ENCODE results near the gene PUSL1. TPM values are rescaled to one million over a fixed set of nuclear protein-coding genes. Genes with fewer than 3 reads are reported as not detected.

The PUSL1 gene, protein sequence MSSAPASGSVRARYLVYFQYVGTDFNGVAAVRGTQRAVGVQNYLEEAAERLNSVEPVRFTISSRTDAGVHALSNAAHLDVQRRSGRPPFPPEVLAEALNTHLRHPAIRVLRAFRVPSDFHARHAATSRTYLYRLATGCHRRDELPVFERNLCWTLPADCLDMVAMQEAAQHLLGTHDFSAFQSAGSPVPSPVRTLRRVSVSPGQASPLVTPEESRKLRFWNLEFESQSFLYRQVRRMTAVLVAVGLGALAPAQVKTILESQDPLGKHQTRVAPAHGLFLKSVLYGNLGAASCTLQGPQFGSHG
- 10 to 100 TPM in 2 of 6 experiments, 1 to 10 TPM in 4; 5.6 to 21.6 (median 8.4) TPM for total RNA-seq
- long read RNA-seq, partial matches to known transcripts = 0 of 2 reads
- long read RNA-seq, other reads (novel, unspliced or antisense) = 1 of 2 reads

DNA sequence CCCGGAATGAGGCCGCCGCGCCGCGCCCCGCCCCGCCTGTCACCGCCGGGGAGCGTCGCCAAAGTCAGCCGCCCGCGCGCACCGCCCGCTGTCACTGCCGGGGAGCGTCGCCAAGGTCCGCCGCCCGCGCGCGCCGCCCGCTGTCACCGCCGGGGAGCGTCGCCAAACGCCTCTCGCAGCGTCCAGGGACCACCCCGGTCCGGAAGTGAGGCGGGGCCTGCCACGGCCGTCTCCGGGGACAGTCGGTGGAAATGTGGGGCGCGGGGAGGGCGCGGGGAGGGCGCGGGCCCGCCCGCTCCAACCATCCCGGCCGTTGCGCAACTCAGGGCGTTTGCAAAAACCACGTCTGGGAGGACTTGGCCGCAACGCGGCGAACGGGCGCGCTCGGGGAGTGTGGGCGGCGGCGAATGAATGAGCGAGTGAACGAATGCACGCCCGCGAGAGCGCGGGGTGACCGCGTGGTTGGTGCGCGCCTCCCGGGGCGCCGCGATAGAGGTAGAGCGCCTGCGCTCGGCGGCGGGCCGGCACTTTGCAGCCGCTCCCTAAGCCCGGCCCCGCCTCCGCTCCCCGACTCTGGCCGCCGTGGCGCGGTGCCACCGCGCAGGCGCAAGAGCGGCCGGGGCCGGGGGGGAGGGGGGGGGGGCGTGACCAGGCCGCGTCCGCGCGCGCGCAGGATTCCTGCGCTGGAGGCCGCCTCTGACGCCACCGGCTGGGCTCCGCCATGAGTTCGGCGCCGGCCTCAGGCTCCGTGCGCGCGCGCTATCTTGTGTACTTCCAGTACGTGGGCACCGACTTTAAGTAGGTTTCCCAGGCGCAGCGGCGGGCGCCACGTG lies at the start of gene PUSL1, which contains the start of gene ACAP3:
Gene PUSL1, plus strand, starts transcription at position 675 of the 833 bp plus-strand sequence. Its CDS starts 47 bp downstream, at position 722.
Gene ACAP3, minus strand, starts transcription at position 8 of the 833 bp plus-strand sequence. CDS start 115 bp downstream, outside the sequence.
- intact Hi-C loops (cut with DNase I) = no loop called here
- peak; percentile 70 to 85 (median 78) for ATAC-seq
- peak; percentile 30 for TF ChIP-seq POLR2A (IDR thresholded peaks at IDR 0.05)
- TF ChIP-seq, protein P1, sequence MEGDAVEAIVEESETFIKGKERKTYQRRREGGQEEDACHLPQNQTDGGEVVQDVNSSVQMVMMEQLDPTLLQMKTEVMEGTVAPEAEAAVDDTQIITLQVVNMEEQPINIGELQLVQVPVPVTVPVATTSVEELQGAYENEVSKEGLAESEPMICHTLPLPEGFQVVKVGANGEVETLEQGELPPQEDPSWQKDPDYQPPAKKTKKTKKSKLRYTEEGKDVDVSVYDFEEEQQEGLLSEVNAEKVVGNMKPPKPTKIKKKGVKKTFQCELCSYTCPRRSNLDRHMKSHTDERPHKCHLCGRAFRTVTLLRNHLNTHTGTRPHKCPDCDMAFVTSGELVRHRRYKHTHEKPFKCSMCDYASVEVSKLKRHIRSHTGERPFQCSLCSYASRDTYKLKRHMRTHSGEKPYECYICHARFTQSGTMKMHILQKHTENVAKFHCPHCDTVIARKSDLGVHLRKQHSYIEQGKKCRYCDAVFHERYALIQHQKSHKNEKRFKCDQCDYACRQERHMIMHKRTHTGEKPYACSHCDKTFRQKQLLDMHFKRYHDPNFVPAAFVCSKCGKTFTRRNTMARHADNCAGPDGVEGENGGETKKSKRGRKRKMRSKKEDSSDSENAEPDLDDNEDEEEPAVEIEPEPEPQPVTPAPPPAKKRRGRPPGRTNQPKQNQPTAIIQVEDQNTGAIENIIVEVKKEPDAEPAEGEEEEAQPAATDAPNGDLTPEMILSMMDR (IDR thresholded peaks at IDR 0.05) = peak in 2 of 4 donors; percentile 3 to 30
- 0% methylated on average over 5 of the region's 131 CpGs for WGBS (ENCODE audit: insufficient coverage, low coverage, low lambda C conversion rate, missing lambda C conversion rate)
- Histone ChIP-seq H3K27ac (peak within 1 kb of the TSS; percentile 77 to 90 (median 87)), H3K9me3 (no peaks in the 10 kb centered on the region), H3K4me3 (peak within 1 kb of the TSS; percentile 66 to 92 (median 92)), H3K4me1 (peaks cover 0 to 35% (median 19%) of the 10 kb centered on the region in 4 donors), H3K27me3 (no peaks in the 10 kb centered on the region), H3K36me3 (peaks cover 0 to 23% (median under 1%) of the 10 kb centered on the region in 4 donors)
- DNase-seq = peak; percentile 90 to 94 (median 92)

DNA sequence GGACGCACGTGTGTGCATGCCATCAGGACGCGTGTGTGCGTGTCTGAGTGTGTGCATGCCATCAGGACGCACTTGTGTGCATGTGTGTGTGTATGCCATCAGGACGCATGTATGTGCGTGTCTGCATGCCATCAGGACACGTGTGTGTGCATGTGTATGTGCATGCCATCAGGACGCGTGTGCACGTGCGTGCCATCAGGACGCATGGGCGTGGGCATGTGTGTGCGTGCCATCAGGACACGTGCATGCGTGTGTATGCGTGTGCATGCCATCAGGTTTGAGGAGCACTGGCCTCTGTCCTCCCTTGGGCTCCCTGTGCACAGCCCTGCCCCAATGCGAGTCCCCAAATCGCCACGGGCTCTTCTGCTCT lies 49.3 kb upstream of the PUSL1 start:
- Histone ChIP-seq H3K9me3 (no peaks in the 10 kb centered on the region), H3K4me3 (no peak overlapping the region), H3K4me1 (no peaks in the 10 kb centered on the region), H3K27me3 (no peaks in the 10 kb centered on the region), H3K27ac (no peak overlapping the region), H3K36me3 (peaks cover 0 to 56% (median 16%) of the 10 kb centered on the region in 4 donors)
- TF ChIP-seq POLR2A (IDR thresholded peaks at IDR 0.05) = no peak
- TF ChIP-seq, protein P1 (IDR thresholded peaks at IDR 0.05) = no peak
- WGBS (ENCODE audit: insufficient coverage, low coverage, low lambda C conversion rate, missing lambda C conversion rate) = no CpG with 5 or more reads among the region's 22 CpGs
- intact Hi-C loops (cut with DNase I) = no loop called here
- no peak for DNase-seq
- no peak for ATAC-seq

DNA sequence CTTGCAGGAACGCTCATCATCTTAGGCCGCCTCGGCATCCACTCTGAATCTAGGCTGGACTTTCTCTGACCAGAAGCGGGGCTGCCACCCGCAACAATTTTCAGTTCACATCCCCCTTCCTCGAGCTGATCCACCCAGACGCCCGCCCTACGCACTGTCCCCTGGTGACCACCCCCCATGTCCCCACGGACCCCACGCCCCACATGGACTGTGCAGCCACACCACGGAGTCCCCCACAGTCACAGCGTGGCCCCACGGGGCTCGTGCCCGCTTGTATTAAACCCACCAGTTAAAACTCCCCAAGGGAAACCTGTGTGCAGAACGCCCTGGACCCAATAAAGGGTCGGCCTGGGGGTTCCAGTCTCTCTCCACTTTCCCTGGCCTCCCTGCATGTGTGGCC lies 48.9 kb upstream of the PUSL1 start:
- Histone ChIP-seq H3K27ac (no peak overlapping the region), H3K27me3 (no peaks in the 10 kb centered on the region), H3K36me3 (peaks cover 0 to 56% (median 14%) of the 10 kb centered on the region in 4 donors), H3K4me1 (no peaks in the 10 kb centered on the region), H3K9me3 (no peaks in the 10 kb centered on the region), H3K4me3 (no peak overlapping the region)
- ATAC-seq = no peak
- no peak for DNase-seq
- no peak for TF ChIP-seq POLR2A (IDR thresholded peaks at IDR 0.05)
- TF ChIP-seq, protein P1 (IDR thresholded peaks at IDR 0.05) = no peak
- 100% methylated on average over 1 of the region's 18 CpGs for WGBS (ENCODE audit: insufficient coverage, low coverage, low lambda C conversion rate, missing lambda C conversion rate)
- intact Hi-C loops (cut with DNase I) = no loop called here

DNA sequence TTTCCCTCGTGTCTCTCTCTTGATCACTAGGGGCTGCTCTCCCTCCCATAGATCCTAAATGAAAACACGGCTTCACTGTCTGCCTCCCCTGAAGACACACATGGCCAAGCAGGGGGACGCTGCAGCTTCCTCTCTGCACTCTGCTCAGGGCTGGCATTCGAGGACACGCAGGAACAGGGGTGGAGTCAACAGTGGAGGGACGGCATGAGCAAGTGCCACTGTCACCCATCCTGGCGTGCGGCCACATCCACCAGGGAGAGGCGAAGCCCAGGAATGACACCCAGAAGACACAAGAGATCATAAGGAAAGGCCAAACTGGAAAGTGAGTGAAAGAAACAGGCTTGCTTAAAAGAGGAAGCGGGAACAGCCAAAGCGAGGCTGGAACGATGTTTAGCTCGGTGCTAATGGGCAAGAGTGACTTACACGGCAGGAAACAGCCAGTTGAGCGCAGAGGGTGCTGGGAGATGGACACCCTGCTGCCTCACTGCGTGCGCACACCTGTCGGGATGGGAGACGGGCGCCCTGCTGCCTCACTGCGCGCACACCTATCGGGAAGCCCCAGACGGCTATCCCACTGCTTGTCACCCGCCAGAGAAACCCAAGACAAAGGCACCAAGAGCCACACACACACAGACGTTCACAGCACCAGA lies 48.3 kb upstream of the PUSL1 start:
- Histone ChIP-seq H3K4me3 (no peak overlapping the region), H3K36me3 (peaks cover 0 to 56% (median 12%) of the 10 kb centered on the region in 4 donors), H3K9me3 (no peaks in the 10 kb centered on the region), H3K4me1 (no peaks in the 10 kb centered on the region), H3K27ac (no peak overlapping the region), H3K27me3 (no peaks in the 10 kb centered on the region)
- intact Hi-C loops (cut with DNase I) = loop anchor here in 1 of 2 donors (10.0 kb wide), 1 partner anchor 135 kb away; no protein-coding TSS in a partner anchor
- TF ChIP-seq, protein P1 (IDR thresholded peaks at IDR 0.05) = no peak
- TF ChIP-seq POLR2A (IDR thresholded peaks at IDR 0.05) = no peak
- DNase-seq (no peak), ATAC-seq (no peak)
- 78% methylated on average over 5 of the region's 26 CpGs for WGBS (ENCODE audit: insufficient coverage, low coverage, low lambda C conversion rate, missing lambda C conversion rate)

Measured in right lobe of liver (tissue), 6 donors.